GM18511 (cell line): ENCODE measurements around the gene C2orf92.
A peak's percentile ranks its signal among the peaks of the same experiment; 100 is the strongest.
"Not testable (repeated sequence)": the region's sequence is repeated elsewhere in the genome, so short reads cannot be mapped to it uniquely, and the experiment has no call there.

ENCODE experiments used
- ATAC-seq: cut with Tn5 transposase; IDR thresholded peaks from one replicate; pipeline ENCODE4 v1.9.1; 2021; ENCODE audit warnings: mild to moderate bottlenecking, moderate library complexity; ENCODE audit not compliant: unreplicated experiment

C2orf92 gene

DNA sequence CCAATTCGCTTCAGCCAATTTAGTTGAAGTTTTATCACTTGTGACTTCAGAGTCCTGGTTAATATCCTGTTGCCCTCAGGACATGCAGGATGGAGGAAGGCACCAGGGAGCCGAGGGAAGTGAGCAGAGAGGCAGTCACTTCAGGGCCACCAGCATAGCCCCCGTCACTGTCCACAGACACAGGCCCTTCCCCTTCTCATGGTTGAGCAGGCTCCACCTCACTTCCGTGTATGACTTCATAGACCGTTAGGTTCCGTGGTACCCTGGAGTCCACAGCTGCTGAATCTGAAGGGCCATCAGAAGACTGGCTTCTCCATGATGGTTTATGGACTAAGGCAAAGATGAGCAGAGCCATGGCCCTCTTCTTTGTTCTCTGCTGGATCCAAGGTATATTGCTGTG, at the start of gene C2orf92:
C2orf92 (plus strand) TSS at position 266 of the 400 bp plus-strand sequence; CDS start at position 342, 76 bp downstream.
- no peak for ATAC-seq

DNA sequence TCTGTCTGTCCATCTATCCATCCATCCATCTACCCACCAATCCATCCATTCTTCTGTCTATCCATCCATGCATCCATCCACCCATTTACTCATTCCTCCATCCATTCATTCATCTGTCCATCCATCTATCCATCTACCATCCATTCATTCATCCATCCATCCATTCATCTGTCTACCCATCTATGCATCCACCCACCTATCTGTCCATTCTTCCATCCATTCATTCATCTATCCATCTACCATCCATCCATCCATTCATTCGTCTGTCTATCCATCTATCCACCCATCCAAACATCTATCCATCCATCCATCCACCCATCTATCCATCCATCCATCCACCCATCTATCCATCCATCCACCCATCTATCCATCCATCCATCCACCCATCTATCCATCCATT, 49.0 kb upstream of the C2orf92 start:
- not testable (repeated sequence) for ATAC-seq

DNA sequence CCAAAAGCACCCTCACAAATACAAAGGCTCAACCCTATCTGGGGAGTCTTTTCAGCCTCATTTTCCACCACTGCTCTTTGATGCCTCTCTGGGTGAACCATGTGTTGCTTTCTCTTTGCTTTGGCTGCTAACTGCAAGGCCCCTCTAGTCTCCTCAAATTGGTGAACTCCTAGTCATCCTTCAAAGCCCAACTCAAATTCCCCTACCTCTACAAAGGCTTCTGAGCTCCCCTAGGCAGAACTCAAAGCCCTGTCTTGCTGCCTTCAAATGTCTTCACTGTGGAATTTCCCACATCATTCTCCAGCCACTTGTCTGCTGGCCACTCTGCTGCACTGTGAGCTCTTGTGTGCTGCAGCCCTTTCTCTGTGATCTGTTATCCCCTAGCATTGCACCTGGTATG, 46.5 kb upstream of the C2orf92 start:
- not testable (repeated sequence) for ATAC-seq

DNA sequence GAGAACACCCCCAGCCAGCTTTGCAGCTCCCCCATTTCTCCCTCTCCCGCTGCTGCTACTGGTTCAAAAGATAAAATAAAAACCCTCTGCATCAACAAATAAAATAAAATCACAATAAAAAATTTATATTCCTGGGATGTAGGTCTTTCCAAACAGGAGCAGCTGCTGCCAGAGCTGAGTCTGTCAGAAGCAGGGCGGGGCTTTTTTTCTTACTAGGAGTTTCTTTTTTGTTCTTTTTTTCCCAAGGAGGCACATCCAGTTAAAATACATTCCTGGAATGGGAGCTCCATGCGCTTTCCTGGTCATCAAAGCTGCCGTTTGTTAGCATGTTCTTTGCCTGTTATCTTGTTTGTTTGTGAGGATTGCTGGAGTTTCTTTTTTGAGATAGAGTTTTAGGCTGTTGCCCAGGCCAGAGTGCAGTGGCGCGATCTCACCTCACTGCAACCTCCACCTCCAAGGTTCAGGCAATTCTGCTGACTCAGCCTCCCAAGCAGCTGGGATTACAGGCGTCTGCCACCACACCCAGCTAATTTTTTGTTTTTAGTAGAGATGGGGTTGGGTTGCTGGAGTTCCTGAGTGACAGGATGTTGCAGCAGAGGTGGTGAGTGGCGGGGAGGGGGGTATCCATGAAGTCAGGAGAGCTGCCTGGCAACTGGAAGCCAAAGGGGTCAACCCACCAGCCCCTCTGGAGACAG, 44.0 kb upstream of the C2orf92 start:
- ATAC-seq, result not testable (repeated sequence)

DNA sequence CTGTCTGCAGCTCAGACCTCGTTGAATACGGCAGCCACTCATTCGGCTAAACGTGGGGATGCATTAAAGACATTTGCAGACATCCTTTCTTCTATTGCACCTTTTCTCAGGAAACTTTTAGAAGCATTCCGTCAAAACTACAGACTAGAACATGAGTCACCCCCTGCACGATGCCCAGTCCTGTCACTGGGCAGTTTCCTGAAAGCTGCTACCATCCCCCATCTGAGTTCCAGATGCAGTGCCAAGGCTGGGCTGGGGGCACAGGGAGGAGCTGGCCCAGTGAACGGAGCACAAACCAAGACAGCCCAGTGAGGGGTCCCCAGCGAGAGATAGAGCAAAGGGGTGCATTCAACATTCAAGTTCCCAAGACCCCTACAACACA, 43.5 kb upstream of the C2orf92 start:
- not testable (repeated sequence) for ATAC-seq

DNA sequence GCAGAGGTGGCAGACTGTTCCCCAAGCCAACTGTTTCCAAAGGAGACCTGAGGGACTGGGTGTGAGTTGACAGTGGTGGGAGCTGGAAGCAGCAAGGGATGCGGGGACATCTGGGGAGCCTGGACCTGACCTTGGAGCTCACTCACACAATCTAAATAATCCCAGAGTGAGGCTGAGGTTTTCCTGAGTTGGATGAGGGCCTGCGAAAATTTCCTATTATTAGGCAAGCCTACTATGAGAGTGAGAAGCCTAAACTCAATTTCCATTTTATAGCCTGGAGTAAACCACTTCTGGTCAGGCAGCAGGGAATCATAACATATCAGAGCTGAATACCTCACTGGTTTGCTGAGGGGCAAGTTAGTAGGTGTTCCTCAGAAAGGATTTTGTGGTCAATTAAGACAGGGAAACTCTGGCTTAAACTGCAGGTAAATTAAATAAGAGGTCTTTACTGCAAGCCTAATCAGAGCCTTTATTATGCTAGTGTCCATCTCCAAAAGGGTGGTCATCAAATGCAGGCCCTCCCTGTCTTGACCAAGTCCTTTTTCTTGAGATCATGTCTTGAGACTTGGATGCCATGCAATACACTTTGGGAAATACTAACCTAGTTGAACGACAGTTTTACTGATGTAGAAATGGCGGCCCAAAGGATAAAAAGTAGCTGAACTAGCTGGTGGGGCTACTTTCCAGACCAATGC, 25.3 kb upstream of the C2orf92 start:
- no peak for ATAC-seq

DNA sequence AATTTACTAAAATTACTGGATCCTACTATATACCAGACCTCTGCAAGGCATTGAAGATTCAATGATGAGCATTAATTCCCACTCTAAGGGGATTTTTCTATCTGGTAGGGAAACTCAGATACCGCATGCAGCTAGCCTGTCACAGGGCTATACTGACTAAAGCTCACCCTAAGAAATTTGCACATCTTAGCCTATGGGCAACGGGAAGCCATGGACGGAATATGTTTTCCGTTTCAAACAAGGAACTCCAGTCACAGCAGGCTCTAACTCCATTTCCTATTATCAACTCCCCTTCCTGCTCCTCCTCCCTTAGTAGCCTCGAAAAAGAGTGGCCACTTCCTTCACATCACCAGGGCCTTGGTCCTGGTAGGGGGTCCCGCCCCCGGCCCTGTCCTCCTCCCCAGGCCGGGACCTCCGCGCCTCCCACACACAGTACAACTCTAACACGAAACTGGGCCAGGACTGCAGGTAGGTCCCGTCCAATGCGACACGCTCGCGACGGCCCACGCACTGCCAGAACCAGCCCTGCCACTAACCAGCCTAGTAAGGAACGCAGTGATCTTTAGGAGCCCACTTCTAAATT, 24.3 kb upstream of the C2orf92 start:
- ATAC-seq, result peak; percentile 42

DNA sequence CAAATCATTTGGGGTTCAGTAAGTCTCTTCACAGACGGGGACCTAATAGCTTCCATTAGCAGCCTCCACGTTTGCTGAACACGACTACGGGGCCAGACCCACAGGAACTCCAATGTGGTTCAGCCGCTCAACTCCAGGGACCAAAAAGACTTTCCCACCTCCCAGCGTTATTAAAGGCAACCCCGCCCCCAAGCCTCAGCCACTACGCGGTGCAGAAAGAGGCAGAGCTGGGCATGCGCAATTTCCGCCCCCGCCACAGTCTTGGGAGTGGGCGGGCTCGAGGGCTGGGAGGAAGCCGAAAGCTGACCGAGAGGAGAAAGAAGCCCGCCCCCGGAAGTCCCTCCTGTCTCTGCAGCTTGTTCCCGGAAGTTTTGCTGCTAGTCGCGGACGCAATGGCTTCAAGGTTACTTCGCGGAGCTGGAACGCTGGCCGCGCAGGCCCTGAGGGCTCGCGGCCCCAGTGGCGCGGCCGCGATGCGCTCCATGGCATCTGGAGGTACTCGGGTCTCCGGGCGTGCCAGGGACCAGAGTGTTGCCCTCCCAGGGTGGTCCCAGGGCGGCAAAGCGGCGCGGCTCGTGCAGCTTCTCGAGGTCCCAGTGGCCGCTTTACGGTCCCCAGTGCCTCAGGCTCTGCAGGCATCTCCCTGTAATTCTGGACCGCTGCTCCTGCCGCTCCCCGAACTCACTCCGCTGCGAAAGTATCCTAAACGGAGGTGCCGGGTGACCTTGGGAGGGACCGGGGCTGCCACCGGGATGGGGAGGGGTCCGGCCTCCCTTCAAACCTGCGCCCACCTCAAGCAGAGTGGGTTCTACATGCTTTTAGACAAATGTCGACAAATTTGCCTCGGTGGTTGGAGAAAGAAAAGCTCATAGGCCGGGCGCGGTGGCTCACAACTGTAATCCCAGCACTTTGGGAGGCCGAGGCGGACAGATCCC, 23.6 kb upstream of the C2orf92 start, which contains the start of gene COX5B:
COX5B (plus strand) TSS at position 368 of the 935 bp plus-strand sequence; CDS start at position 393, 25 bp downstream.
- peak; percentile 98 for ATAC-seq

DNA sequence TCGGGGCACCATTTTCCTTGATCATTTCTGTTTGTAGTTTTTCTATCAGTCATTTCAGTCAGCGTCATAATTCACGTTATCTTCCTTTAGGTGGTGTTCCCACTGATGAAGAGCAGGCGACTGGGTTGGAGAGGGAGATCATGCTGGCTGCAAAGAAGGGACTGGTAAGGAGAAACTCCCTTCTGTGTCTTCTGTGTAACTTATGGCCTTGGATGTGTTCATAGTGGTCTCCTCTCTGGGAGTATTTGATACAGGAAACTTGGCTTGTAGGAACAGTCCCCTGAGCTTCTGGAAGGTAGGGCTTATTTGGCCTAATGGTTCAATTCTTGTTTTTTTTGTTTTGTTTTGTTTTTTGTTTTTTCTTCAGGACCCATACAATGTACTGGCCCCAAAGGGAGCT, 22.5 kb upstream of the C2orf92 start:
- no peak for ATAC-seq

DNA sequence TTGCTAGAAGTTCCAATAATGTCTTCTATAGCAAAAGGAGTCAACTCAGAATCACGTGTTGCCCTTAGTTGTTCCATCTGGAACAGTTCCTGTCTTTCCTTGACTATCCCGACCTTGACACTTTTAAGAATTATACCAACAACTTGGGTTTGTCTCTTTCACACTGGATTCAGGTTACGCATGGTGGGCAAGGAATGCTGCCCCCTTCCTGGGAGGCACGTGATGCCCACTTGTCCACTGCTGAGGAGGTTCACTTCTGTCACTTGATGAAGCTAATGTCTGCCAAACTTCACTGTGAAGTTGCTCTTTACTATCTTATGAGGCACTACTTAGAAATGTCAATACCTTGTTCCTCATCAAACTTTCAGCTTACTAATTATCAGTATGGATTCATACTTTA, 18.4 kb upstream of the C2orf92 start:
- ATAC-seq, result no peak

DNA sequence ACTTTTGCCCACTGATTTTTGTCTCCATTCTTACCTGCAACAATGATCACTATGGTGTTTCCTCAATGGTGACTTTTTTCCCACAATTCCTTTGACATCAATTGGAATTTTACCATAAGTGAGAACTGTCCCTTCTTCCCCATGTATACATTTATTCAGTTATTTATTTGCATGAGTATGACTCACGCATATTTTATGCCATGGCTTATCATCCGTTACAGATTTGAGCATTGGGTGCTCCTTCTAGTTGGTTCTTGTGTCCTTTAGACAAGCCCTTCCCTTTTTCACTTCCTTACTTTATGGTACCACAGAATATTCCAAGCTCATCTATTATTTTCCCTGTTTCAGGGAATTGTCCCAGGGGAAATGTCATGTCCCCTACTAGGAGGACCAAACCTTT, 16.0 kb upstream of the C2orf92 start:
- ATAC-seq, result no peak

DNA sequence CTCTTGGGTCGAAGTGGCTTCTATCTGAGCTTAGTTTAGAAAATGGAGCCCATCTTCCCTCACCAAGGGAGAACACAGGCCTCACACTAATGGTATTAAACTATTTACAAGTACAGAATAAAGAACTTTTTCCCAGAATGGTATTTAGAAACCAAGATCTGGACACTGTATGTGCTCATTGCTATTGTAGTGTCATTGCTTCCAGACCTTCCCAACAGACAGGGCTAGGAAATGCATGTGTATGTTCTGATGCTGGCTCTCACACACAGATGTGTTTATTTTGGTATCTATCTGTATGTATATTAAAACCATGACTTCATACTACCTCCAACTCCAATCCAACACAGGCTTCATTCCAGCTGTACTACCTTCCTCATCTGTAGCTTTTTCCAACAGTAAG, 15.6 kb upstream of the C2orf92 start:
- no peak for ATAC-seq

DNA sequence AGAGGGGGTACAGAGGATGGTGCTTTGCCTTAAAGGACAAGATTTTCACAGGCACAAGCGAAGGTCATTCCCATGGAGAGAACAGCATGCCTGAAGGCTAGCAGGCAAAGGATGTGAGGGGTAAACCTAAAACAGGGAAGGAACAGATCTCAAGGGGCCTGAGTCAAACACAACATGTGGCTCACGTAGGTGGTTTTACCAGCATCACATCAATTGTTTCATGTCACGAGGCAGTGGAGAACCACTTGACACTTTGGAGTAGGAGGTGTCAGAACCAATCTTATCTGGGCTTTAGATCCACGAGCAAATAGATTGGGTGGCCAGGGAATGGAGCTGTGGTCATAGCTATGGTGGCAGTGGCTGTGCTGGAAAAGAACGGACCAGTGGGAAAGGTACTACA, 15.2 kb upstream of the C2orf92 start:
- no peak for ATAC-seq

DNA sequence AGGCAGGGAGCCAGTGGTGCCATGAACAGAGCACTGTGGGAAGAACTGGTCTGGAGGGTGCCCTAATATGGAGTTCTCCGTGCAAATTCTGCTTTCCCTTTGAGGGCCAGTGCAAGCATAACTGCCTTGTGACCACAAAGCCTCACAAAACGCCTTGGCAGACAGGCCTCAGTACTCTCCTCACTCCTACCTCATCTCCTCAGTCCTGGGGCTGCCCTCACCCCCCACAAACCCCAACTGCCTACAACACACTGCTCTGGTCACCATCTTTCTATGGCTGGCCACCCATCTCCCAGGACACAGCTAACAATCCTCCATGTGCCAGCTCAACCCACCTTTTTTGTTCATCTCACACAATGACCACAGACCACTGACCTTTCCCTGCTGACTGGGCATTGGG, 14.7 kb upstream of the C2orf92 start:
- ATAC-seq, result no peak

DNA sequence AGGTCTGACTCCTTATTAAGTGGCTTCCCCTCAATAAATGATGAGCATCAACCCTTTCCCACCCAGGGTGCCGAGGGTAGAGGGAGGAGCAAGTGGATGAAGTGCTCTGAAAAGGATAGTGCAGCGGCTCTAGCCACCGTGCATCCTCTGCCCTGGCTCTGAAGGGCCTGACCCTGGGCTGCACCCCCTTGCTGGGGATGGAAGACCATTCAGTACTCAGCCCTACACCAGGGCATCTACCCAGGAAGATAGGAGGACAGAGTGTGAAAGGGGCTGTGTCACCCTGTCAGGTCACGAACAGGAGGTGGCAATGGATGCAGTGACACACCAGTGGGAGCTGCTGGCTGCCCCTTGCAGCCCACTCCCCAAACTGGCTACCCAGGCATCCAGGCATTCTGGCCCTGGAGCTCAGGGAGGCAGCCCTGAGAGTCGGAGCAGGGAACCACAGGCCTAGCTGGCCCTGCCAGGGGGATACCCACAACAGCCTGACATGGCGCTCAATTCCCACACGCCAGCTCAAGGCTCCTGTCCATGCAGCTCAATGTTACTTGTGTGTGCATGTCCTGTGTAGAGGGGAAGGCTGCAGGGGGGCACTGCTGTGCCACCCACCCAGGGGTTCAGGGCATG, 13.3 kb upstream of the C2orf92 start:
- ATAC-seq, result no peak

DNA sequence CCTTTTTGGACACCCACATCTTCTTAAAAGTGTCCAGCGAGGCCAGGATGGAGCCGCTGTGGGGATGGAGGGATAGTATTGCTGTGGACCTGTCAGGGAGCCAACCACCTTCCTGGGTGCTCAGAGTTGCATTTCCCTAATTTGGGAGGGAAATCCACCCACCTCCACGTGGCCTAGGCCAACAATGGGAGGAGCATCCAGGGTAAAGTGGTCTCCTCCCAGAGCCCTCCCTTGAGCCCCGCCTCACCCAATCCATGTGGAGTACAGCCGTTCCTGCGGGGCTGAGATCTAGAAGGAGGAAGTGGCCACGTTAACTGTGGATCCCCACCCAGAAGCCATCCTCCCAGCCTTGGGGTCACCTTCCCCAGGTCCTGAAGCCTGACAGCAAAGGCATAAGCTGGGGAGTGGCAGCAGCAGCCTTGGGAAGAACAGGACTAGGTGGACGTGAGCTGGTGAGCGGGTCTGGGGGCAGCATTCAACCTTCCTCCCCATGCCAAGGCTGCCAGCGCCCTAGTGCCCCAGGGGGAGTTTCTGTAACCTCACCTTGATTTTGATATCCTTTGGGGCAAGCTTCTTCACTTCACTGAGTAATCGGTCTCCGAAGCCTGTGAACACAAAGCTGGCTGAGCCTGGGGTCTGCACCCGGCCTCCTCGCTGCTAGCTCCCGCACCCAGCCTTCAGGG, 12.5 kb upstream of the C2orf92 start:
- no peak for ATAC-seq

DNA sequence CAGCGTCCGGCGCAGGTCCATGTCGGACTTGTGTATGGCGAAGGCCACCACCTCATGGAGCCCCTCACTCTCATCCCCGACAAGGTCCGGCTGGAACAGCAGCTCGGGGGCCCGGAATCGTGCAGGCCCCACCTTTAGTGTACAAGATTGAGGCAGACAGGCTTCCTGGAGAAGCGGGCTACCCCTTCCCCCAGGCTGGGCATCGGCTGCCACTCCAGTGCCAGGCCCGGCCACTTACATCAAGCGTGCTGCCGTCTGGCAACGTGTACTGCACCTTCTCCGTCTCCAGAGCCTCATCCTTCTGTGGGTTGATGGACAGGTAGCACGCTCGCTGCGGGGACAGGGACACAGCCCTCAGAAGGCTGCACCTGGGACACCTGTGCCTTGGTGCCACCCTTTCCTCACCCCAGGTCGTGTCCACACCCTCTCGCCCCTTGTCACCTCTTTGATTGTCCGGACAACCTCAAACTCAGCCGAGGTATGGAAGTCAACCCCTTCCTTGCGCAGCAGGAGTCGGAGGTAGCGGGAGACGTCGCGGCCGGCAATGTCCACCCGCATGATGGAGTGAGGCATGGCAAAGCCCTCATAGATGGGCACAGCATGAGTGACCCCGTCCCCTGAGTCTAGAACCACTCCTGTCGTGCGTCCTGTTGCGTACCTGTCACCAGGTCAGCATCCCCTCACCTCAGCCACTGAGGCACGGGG, 11.4 kb upstream of the C2orf92 start:
- ATAC-seq, result no peak

DNA sequence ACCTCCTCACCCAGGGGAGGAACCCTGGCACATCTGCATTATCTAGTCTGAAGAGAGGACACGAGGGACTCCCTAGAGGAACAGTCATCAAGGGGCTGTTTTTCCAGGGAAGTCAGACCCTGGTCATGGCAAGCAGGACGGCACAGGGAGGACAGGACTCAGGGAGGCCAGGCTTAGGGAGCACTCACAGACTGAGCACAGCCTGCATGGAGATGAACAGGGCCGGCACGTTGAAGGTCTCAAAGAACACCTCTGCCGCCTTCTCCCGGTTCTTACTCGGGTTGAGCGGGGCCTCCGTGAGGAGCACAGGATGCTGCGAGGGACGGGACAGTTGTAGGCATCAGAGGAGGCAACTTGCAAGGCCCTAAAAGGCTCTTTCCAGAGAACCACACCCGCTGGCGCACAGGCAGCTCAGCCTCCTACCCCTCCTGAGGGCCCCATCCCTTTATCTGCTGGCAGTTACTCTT, 10.8 kb upstream of the C2orf92 start:
- ATAC-seq, result no peak
